Hepatocyte (in vitro differentiated cells): Measurements from ENCODE around the gene CMSS1. TPM values are rescaled to one million over a fixed set of nuclear protein-coding genes. Genes with fewer than 3 reads are reported as not detected.
A peak's percentile ranks its signal among the peaks of the same experiment; 100 is the strongest.

ENCODE experiments used
- DNase-seq: peaks from one replicate; pipeline ENCODE4 v3.0.0-alpha.2; 2016; ENCODE audit warnings: low spot score
- H2AFZ ChIP-seq: fragments of 200-600 bp; sonication (generic); 2 replicates; pipeline ENCODE4 v1.6.0; 2016; ENCODE audit warnings: antibody characterized with exemption, mild to moderate bottlenecking
- H3K27ac ChIP-seq: fragments of 200-600 bp; sonication (generic); 2 replicates; pipeline ENCODE4 v1.5.1; 2016; ENCODE audit warnings: mild to moderate bottlenecking
- H3K27me3 ChIP-seq: fragments of 200-600 bp; sonication (generic); 2 replicates; pipeline ENCODE4 v1.6.1; 2016
- H3K36me3 ChIP-seq: fragments of 200-600 bp; sonication (generic); replicated peaks from 2 replicates; pipeline ENCODE4 v1.5.1; 2016; ENCODE audit warnings: low read depth; ENCODE audit not compliant: insufficient read depth
- H3K4me1 ChIP-seq: fragments of 200-600 bp; sonication (generic); 2 replicates; pipeline ENCODE4 v1.5.1; 2016; ENCODE audit warnings: mild to moderate bottlenecking, moderate library complexity; ENCODE audit not compliant: insufficient read depth
- H3K4me2 ChIP-seq: fragments of 200-600 bp; sonication (generic); 2 replicates; pipeline ENCODE4 v1.6.0; 2016
- H3K4me3 ChIP-seq: fragments of 200-600 bp; sonication (generic); 2 replicates; pipeline ENCODE4 v1.5.1; 2016; ENCODE audit warnings: mild to moderate bottlenecking
- H3K79me2 ChIP-seq: fragments of 200-600 bp; sonication (generic); 2 replicates; pipeline ENCODE4 v1.6.0; 2017; ENCODE audit warnings: mild to moderate bottlenecking
- H3K9me2 ChIP-seq: fragments of 200-600 bp; sonication (generic); replicated peaks from 2 replicates; pipeline ENCODE4 v1.6.0; 2017; ENCODE audit warnings: mild to moderate bottlenecking; ENCODE audit not compliant: insufficient read depth
- H3K9me3 ChIP-seq: fragments of 200-600 bp; sonication (generic); 2 replicates; pipeline ENCODE4 v1.5.1; 2016; ENCODE audit warnings: low read depth, mild to moderate bottlenecking
- H4K20me1 ChIP-seq: fragments of 200-600 bp; sonication (generic); 2 replicates; pipeline ENCODE4 v1.6.0; 2016; ENCODE audit warnings: mild to moderate bottlenecking; ENCODE audit not compliant: insufficient read depth, poor library complexity, severe bottlenecking
- EZH2 ChIP-seq: fragments of 200-600 bp; sonication (generic); IDR thresholded peaks from 2 replicates; pipeline ENCODE4 v1.6.1; 2016; ENCODE audit warnings: antibody characterized with exemption, mild to moderate bottlenecking, borderline replicate concordance
- EZH2phosphoT487 ChIP-seq: fragments of 200-600 bp; sonication (generic); IDR thresholded peaks from one replicate; pipeline ENCODE4 v1.6.1; 2018; ENCODE audit warnings: antibody characterized with exemption, mild to moderate bottlenecking, low read depth, moderate library complexity; ENCODE audit not compliant: unreplicated experiment, severe bottlenecking
- WGBS: methylation state at CpG from one replicate; pipeline ENCODE4 v1.1.6; 2016; ENCODE audit warnings: low lambda C conversion rate; ENCODE audit errors: missing lambda C conversion rate; 5-methylcytosine and 5-hydroxymethylcytosine counted together
- polyA plus RNA-seq: library from polyadenylated mRNA; unstranded; fragments of >200 nt; fragmentation: Nextera tagmentation; extraction: Ambion mirVana; gene quantifications from 2 replicates; pipeline ENCODE4 v1.2.1, GENCODE V29; 2016
- total RNA-seq: library from RNA; depleted of rRNA; stranded (reverse); fragments of >200 nt; gene quantifications from 2 replicates; pipeline ENCODE4 v1.2.3, GENCODE V29; 2014
- TF ChIP-seq, protein P1 (sequence below): fragments of 200-600 bp; sonication (generic); IDR thresholded peaks from 2 replicates; pipeline ENCODE4 v1.5.1; 2016; ENCODE audit warnings: antibody characterized with exemption, mild to moderate bottlenecking; ENCODE audit not compliant: poor library complexity

CMSS1 gene
- total and polyA plus RNA-seq, 2 experiments from 2014 or later = 11.8 to 17.0 TPM

DNA sequence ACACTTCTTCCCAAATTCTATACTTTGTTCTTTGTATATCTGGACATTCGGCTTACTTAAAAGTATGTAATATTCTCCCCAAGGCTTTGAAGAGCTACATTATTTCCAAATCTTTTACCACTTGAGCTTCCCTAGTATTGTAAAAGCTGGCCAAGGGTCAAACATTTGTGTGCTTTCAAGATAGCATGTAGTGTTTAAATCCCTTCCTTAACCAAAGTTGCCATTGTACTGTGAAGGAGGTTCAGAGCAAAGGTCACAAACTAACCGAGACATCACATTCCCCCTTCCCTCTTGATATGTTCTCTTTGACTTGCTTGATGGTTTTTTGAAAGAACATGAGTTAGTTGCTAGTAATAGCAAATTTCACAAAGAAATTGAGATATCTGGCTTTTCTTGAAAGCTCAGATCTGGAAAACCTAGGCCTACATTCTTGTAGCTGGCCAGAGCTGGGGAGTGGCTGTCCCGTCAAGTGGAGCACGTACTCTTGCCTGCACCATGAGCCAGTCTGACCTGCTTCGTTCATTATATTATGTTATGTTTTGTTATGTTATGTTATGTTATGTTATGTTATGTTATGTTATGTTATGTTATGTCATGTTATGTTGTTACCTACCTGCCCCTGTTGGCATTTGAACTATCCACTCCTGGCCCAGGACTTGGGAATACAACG lies 236.4 kb downstream of the CMSS1 start:
- H4K20me1 ChIP-seq = no peaks in the 10 kb centered on the region
- H3K9me2 ChIP-seq = no peaks in the 10 kb centered on the region
- H3K79me2 ChIP-seq = no peaks in the 10 kb centered on the region
- no peak overlapping the region for H3K4me3 ChIP-seq
- peaks cover 17% of the 10 kb centered on the region for H3K4me1 ChIP-seq
- no peaks in the 10 kb centered on the region for H3K36me3 ChIP-seq
- no peaks in the 10 kb centered on the region for H3K9me3 ChIP-seq
- H3K27me3 ChIP-seq = no peaks in the 10 kb centered on the region
- TF ChIP-seq EZH2 (no peak), EZH2phosphoT487 (no peak)
- TF ChIP-seq, protein P1, sequence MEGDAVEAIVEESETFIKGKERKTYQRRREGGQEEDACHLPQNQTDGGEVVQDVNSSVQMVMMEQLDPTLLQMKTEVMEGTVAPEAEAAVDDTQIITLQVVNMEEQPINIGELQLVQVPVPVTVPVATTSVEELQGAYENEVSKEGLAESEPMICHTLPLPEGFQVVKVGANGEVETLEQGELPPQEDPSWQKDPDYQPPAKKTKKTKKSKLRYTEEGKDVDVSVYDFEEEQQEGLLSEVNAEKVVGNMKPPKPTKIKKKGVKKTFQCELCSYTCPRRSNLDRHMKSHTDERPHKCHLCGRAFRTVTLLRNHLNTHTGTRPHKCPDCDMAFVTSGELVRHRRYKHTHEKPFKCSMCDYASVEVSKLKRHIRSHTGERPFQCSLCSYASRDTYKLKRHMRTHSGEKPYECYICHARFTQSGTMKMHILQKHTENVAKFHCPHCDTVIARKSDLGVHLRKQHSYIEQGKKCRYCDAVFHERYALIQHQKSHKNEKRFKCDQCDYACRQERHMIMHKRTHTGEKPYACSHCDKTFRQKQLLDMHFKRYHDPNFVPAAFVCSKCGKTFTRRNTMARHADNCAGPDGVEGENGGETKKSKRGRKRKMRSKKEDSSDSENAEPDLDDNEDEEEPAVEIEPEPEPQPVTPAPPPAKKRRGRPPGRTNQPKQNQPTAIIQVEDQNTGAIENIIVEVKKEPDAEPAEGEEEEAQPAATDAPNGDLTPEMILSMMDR = no peak
- peak overlapping the region; percentile 65 for H3K27ac ChIP-seq
- no peak overlapping the region for H2AFZ ChIP-seq
- WGBS = 79% methylated on average over 6 of the region's 6 CpGs
- no peak overlapping the region for H3K4me2 ChIP-seq
- DNase-seq = peak; percentile 39

DNA sequence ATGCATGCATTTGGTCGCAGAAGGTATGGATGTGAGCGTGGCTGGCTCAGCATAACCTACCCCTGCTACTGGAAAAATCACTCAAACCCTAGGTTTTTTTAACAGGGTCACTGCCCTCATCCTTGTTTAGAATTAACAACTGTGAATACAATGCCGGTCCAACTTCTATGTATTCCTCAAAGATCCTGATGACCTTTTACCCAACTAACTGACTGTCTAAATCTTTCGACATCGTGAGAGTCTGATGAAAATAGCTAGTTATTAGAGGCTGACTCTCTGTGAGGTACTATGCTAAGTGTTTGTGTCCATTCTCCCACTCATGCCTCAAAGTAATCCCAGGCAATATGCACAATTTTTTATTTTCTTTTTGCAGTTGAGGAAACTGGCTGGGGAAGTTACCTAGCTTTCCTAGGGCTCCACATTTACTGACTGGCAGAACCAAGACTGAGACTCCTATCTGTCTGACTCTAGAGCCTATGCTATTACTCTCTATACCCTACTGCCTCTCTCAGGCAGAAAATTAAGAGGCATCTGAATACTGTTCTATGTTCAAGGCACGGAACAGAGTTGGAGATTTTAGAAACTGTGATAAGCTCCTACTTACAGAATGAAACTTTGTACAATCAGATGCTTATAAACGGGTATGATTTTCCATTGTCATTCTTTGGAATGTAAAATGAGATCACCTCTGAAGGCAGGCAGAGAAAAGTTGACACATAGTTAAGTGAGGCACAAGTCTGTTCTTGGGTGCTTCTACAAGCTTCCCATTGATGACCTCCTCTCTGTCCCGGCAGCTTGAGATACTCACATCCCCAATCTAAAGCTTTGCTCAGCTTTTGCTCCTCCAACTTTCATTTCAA lies 240.3 kb downstream of the CMSS1 start:
- no peaks in the 10 kb centered on the region for H3K79me2 ChIP-seq
- H3K4me2 ChIP-seq = no peak overlapping the region
- H3K9me2 ChIP-seq = no peaks in the 10 kb centered on the region
- no peak overlapping the region for H3K4me3 ChIP-seq
- no peaks in the 10 kb centered on the region for H3K9me3 ChIP-seq
- no peak overlapping the region for H3K27ac ChIP-seq
- H3K36me3 ChIP-seq = no peaks in the 10 kb centered on the region
- peaks cover 16% of the 10 kb centered on the region for H3K4me1 ChIP-seq
- DNase-seq = no peak
- TF ChIP-seq, protein P1 = peak; percentile 10
- no peak for TF ChIP-seq EZH2
- H4K20me1 ChIP-seq = no peaks in the 10 kb centered on the region
- 84% methylated on average over 8 of the region's 8 CpGs for WGBS
- no peaks in the 10 kb centered on the region for H3K27me3 ChIP-seq
- no peak overlapping the region for H2AFZ ChIP-seq

DNA sequence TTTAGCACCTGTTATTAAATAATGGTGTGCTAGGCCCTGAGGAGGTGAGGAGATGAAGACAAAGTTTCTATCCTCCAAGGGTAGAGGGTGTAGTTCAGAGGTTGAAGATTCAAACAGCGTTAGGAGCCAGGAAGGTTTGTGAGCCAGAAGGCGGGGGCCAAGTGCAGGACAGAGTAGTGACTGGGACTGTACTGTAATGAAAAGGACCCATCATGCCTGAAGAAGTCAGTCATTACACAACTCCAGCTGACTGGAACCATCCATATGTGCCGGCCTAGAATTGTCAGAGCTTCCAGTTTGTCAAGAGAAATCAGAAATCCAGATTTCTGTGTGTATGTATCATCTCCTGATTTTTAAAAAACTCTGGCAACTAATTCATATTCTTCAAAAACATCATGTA lies 241.8 kb downstream of the CMSS1 start:
- H3K9me2 ChIP-seq = no peaks in the 10 kb centered on the region
- H3K4me3 ChIP-seq = no peak overlapping the region
- H3K36me3 ChIP-seq = no peaks in the 10 kb centered on the region
- DNase-seq = no peak
- H3K4me1 ChIP-seq = peaks cover 5% of the 10 kb centered on the region
- WGBS = 91% methylated on average over 3 of the region's 3 CpGs
- no peaks in the 10 kb centered on the region for H3K9me3 ChIP-seq
- no peaks in the 10 kb centered on the region for H3K79me2 ChIP-seq
- TF ChIP-seq, protein P1 = no peak
- TF ChIP-seq EZH2phosphoT487 (no peak), EZH2 (no peak)
- no peak overlapping the region for H2AFZ ChIP-seq
- no peak overlapping the region for H3K27ac ChIP-seq
- H4K20me1 ChIP-seq = no peaks in the 10 kb centered on the region
- no peak overlapping the region for H3K4me2 ChIP-seq
- H3K27me3 ChIP-seq = no peaks in the 10 kb centered on the region
